ENCODE measurements around the gene TMEM42.
"Not testable (repeated sequence)": the region's sequence is repeated elsewhere in the genome, so short reads cannot be mapped to it uniquely, and the experiment has no call there.

Gene TMEM42

DNA sequence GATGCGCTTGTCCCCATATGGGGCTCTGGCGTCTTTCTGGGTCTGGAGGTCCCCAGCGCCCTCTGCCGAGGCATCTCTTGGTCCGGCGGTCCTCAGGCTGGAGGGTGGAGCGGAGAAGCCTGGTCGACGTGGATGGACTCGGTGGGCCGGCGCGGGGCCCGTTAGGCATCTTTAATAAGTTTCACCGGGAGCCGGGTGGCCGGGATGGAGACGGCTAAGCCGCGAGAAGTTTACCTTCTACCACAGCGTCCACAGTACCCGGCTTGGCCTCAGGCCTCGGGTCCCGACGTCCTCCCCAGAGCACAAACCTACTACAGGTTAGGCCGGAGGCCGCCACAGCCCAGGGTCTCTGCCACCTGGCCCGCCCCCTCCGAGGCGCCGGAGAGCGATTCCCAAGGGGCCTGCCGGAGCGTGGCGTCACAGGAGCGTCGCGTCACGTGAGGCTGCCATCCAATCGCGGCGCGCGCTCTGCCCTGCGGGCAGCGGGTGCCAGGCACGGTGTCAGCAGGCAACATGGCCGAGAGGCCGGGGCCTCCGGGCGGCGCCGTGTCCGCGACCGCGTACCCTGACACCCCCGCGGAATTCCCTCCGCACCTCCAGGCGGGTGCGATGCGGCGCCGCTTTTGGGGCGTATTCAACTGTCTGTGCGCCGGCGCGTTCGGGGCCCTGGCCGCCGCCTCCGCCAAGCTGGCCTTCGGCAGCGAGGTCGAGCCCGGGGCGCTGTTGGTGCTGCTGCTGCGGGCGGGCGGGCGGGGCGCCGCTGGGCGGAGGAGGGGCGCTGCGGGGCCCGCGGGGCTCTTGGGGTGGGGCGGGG is at the start of gene TMEM42:
Gene TMEM42 (plus strand): TSS at position 501 of the 814 bp plus-strand sequence. CDS start 13 bp downstream, at position 514.
- peak; percentile 90 for DNase-seq

DNA sequence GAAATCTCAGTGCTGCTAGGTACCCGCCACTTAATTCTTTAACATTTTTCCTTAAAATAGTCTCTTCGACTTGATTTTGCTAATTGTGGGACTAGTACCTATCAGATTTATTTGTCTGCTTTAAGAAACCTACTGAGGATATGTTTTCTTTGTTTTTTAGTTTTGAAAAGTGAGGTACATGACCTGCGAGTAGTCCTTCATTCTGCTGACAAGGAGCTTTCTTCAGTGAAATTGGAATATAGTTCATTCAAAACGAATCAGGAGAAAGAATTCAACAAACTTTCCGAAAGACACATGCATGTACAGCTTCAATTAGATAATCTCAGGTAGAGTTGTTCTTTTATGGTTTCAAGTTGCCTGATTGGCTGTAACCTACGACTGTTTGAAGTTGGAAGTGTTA is 47.0 kb upstream of the TMEM42 start:
- no peak for DNase-seq

DNA sequence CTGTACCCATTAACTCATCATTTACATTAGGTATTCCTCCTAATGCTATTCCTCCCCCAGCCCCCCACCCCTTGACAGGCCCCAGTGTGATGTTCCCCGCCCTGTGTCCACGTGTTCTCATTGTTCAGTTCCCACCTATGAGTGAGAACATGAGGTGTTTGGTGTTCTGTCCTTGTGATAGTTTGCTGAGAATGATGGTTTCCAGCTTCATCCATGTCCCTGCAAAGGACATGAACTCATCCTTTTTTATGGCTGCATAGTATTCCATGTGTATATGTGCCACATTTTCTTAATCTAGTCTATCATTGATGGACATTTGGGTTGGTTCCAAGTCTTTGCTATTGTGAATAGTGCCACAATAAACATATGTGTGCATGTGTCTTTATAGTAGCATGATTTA is 45.4 kb upstream of the TMEM42 start:
- not testable (repeated sequence) for DNase-seq

DNA sequence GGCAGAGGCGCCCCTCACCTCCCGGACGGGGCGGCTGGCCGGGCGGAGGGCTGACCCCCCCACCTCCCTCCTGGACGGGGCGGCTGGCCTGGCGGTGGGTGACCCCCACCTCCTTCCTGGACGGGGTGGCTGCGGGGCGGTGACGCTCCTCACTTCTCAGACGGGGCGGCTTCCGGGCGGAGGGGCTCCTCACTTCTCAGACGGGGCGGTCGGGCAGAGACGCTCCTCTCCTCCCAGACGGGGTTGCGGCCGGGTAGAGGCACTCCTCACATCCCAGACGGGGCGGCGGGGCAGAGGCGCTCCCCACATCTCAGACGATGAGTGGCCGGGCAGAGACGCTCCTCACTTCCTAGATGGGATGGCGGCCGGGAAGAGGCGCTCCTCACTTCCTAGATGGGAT is 40.5 kb upstream of the TMEM42 start:
- DNase-seq: not testable (repeated sequence)

DNA sequence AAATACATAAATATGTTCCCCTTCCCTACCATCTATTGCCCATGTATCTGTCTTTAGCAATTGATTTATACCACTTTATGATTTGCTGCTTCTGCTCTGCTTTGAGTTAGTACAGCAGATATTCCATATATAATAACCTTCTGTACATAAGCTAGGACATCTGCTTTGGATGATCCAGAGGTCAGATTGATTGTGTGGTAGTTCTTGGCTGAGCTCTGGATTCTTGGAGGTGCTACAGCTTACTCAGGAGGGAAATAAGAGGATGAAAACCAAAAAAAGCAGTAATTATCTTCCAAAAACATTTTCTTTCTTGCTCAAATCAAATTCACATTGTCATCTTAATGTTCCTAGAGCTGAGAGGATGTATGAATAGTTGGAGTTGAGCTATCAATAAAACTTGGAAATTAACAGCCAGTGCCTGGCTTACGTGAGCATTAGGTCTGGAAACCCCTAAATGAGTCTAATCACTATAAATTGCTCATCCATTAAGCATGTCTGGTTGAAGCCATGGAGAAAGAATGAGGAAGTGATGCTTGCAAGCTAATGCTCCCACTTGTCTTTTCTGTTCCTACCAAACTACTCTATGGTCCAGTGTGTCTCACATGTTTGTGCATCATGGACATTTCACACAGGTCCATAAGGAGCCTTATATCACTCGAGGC is 36.3 kb upstream of the TMEM42 start:
- peak; percentile 65 for DNase-seq

DNA sequence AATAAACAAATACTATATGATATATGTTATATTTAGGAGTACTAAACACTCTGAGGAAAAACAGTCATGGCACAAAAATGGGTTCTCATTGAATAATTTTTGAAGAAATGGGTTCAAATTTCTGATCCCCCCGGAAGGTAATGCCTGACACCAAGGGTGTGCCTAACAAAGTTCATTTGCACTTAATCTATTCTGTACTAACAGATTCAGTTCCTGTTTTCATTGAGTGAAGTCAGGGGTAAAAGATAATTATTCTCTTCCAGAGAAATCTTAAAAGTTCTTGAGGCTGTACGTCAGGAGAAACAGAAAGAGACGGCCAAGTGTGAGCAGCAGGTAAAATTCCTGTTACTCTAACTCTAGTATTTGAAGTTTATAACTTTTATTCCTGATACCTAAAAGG is 34.5 kb upstream of the TMEM42 start:
- DNase-seq: no peak

DNA sequence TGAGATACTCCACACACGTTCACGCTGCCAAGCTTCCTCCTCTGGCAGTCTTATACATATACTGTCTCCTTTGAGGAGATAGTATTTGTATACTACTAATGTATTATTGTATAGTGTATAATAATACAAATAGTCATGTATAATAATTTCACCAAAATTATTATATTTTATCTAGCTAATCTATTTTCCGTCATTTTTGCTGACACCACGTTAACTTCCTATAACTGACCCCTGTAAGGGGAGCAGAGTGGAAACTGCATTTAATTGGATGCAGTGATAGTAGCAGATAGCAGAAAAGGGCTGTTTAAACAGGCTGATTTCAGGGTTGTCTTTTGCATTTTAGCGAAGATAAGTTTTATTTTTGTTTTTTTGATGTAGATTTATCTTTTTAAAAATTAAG is 30.5 kb upstream of the TMEM42 start:
- no peak for DNase-seq

DNA sequence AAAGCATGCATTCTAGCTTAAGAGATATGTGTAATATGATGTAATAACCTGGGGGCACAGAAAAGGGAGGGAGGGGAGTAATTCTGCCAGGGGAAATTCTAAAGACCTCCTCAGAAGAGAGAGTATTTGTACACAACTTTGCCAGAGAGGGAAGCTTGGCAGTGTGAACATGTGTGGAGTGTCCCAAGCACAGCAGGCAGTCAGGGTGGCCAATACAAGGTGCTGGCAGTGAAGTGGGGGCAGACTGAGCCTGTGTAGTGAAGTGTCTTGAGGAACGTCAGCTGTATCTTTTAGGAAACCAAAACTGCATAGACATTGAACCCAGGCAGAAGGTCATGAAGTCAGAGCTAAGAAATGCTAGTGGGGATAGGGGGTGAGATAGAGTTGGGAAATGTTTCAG is 29.7 kb upstream of the TMEM42 start:
- DNase-seq: no peak

DNA sequence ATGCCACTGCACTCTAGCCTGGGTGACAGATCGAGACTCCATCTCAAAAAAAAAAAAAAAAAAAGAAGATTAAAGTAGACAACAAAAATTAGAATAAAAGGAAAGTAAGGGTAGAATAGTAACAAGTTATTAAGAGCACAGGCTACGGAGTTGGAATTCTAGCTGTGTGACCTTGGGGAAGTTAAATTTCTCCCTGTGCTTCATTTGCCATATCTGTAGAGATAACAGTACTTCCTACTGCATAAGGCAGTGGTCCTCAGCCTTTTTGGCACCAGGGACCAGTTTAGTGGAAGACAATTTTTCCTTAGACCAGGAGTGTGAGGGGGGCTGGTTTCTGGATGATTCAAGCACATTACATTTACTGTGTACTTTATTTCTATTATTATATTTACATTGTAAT is 28.7 kb upstream of the TMEM42 start:
- no peak for DNase-seq

DNA sequence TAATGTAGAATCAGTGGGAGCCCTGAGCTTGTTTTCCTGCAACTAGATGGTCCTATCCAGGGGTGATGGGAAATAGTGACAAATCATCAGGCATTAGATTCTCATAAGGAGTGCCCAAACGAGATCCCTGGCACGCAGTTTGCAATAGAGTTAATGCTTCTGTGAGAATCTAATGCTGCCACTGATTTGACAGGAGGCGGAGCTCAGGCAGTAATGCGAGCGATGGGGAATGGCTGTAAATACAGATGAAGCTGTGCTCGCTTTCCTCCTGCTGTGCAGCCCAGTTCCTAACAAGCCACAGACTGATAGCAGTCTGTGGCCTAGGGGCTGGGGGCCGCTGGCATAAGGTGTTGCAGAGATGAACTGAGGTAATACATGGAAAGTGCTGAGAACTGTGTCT is 28.3 kb upstream of the TMEM42 start:
- DNase-seq: no peak

DNA sequence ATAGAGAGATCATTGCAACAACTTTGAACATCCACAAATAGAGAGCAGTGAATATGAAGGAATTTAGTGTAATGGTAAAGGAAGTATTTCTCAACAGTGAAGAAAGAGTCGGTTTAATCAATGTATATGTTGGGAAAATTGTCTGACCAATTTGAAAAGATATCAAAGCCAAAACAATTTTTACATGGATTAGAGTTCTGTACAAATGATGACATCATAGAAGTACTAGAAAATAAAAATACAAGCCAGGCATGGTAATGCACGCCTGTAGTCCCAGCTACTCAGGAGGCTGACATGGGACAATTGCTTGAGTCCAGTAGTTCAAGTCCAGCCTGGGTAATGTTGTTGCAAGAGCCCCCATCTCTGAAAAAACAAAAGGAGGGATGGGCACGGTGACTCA is 26.0 kb upstream of the TMEM42 start:
- no peak for DNase-seq

DNA sequence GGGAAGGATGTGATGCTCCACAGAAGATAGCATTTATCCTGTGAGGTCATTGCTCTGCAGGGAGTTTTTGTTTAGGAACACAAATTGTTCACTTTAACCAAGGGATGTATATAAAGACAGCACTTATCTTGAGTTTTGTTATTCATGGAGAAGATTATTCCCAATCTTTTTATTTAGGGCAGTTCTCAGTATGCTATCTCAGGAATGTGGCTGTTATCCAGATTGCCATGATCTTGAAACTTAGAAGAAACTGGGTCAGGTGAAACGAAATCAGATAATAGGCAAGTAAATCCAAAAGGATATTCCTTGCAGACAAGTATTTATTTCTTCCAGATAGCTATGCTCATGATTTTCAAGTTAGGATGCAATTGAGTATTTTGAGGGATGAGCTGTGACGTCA is 19.3 kb upstream of the TMEM42 start:
- no peak for DNase-seq

DNA sequence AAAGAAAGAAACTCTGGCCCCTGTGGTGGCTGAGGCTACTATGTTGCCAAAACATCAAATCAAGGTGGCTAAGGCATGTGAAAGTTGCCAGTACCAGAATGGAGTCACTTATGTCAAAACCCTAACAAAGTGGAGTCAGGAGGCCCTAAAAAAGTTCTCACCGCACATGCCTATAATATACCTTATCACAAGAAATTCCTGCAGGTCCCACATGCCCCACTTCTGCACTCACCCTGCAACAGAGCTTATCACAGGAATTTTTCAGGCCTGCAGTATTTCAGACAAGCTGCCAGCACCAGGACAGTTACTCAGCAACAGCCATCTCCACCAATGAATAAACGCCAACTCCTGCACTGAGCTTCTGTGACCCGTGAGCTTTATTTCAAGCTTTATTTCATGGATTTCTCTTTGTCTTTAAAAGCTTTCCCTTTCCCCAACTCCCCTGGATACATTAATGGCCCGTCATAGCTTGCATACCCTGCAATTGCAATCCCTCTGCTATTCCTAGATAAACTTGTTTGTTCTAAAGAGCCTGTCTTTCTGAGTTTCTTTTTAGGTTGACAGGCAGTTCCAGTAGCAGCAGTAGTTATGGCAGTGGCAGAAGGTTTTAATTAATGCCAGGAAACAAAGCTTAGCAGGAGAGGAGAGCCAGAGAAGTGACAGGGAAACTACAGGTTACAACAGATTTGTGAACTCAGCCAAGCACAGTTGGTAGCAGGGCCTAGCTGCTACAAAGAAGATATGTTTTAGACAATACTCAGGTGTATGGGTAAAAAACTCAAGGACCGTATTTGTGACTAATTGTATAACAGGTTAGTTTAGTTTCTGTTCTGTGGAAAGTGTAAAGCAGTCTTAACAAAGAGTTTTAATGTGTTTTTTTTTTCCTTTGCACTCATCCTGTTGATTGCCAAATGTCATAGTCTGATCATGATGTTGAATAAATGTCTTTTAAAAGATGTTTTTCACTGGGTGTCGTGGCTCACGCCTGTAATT is 15.9 kb upstream of the TMEM42 start:
- peak; percentile 34 for DNase-seq

DNA sequence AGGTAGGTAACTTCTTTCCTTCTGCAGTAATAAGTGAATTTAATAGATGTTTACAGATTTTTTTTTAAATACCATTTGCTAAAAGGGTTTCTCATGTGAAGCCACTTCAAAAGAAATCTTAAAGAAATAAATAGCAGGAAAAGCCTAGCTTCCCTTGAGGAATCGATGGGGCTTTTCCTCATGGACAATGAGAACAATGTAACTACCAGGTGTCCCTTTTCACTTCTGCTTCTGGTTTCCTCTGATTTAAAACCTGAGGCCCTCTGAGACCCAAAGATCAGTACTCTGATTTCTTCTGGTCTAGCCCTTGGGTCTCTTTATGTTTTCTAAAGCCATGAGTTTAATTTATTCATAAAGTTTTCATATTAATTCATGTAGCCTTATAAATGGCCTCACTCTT is 13.1 kb upstream of the TMEM42 start:
- no peak for DNase-seq

DNA sequence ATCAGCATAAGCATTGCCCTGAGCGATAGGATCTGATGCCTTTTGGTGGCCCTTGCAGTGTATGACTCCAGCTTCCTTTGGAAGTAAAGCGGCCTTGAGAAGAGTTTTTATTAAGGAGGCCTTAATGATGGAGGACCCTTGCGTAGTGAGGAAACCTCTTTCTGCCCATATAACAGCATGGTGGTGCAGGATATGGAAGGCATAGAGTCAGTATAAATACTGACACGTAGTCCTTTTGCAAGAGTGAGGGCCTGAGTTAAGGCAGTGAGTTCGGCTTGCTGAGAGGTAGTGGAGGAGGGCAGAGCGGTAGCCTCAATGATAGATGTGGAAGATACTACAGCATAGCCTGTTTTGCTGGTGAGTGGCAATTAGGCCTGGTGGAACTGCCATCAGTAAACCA is 5.0 kb upstream of the TMEM42 start:
- DNase-seq: not testable (repeated sequence)

DNA sequence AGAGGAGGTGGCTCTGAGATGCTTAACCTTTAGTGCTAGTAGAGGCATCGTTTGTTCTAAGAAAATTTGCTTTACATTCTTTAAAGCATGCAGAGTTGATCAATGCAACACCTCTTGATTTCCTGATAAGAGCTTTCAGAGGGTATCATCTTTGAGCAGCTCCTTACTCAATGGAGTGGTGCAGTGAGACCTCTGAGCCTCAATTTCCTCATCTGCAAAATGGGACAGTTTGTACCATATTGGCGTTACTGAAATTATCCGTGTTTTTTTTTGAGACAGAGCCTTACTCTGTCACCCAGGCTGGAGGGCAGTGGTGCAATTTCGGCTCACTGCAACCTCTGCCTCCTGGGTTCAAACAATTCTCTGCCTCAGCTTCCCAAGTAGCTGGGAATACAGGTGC is 1.6 kb upstream of the TMEM42 start:
- DNase-seq: no peak

DNA sequence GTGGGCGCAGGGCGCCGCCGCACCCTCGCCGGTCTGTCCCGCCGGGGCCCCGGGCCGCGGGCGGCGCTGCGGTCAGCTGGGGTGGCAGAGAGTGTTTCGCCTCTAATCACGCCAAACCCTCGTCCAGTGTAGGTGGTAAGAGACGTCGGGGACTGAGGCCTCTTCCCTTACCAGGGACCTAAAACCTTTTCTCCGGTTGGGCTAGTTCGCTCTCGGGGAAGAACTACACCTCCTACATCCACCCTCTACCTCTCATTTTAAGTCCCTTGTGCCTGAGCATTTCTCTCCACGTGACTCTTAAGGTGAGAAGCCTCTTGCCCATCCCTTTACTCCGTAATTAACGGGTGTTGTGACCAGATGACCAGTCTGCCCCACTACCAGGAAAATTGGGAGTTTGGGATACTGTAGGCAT is 520 bp downstream of the TMEM42 start:
- peak; percentile 17 for DNase-seq

DNA sequence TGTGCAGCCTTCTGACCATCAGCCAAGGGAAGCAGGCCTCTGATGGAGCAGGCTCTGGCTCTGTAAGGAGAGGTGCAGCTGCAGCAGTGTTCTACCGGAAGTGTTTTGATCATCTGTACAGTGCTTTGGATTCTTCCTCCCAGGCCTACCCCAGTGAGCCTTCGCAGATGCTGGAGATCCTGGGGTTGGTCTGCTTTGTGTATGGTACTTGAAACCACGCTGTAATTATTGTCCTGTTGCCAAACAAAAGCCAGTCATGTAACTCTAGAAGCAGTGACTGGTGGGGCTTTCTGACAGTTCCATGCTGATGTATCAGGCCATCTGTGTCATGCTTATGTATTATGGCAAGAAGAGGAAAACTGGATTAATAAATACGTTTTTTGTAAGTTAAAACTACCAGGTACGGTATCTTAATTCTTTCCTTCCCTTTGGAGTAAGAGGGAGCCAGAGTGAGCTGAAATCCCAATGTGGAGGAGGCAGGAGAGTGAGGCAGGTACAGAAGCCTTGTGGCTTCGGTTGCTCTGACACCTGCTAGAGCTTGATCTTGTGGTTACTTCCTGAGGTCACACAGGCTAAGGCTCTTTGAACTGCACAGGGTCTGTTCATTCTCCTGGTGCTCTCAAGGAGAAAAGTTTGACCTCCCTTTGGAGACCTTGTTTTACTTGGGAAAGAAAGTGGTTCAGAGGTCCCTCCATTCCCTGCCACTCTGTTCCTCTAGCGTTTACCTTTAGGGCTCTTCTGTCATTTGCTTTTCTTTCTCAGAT is 3.7 kb downstream of the TMEM42 start:
- no peak for DNase-seq

DNA sequence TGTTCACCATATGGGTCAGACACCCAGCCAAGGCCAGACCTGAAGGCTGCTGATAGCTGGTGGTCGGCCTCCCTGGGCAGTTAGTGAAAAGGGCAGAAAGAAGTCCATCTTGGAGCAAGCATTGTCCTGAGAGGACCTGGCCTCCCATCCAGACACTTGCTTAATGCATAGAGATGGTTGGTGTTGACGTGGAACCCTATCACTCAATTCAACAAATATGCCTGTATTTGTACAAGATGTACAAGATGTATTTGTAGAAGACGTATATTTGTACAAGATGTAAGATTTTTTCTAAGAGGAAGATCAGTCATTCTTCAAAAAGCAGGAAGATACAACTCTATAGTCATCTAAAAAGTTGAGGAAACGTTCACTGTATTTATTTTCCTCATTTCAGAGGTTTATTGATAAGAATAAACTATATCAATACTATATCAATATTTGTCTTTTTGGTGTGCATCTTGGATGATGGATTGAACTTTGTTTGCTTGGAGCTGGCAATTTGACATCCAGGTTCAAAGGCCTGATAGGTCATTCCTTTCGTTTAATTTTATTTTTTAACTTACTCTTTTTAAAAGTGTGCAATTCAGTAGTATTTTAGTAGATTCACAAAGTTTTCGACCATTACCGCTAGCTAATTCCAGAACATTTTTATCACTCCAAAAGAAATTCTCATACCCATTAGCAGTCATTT is 5.9 kb downstream of the TMEM42 start:
- no peak for DNase-seq

DNA sequence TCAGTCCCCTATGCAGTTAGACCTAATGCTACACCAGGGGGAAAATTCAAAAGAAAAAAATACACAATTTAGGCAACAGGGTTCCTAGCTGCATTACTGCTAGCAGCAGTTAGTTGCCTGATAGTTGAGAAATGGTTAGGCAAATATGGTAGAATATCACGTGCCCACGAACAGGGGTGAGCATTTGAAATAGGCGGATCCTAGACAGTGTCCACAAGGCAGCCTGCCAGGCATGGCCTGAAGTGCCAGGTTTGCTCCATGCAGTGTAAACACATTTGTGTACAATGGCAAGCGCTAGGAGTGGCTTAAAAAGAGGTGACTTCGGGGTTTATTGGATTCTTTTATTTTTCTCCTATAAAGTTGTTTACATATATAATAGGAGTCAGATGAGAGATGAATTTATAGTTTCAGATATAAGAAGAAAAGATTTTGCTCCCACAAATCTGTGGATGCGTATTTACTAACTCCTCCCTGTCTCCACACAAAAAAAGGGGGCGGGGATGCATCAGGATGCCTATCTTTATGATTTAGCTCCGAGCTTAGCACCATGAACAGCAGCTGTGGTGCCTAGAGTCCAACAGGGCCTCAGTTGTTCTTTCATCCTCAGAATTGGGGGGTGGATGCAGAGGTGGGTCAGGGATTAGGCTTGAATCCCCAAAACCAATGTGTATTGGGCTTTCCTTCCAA is 8.8 kb downstream of the TMEM42 start:
- no peak for DNase-seq

DNA sequence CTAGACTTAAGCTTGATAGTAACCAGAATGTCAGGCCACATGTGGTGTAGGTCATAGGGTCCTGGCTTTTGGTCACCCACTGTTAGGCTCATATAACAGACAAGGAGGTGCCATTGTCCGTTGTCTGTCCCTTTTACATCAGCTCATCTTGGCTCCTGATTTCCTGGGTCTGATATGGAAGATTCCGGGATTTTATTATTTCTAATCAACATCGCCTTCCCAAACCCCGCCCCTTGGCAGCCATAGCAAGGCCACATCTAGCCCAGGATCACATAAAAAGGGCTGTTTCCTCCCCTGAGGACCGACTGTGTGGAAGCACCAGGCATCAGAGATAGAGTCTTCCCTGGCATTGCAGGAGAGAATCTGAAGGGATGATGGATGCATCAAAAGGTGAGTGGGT is 12.6 kb downstream of the TMEM42 start, which contains the start of gene TGM4:
Gene TGM4 (plus strand): TSS at position 301 of the 400 bp plus-strand sequence. CDS start 71 bp downstream, at position 372.
- no peak for DNase-seq
